ENCODE data around the gene USB1. TPM values are rescaled to one million over a fixed set of nuclear protein-coding genes. Genes with fewer than 3 reads are reported as not detected.

USB1 gene
- total RNA-seq, 1 donor from 2014 or later = 14.9 TPM

GRCh38 chr16:58051296-58051695 lies 50.1 kb downstream of the USB1 start:
- H3K27ac ChIP-seq = no peak overlapping the region
- Mint-ChIP-seq H3K27ac (no peak overlapping the region), H3K9me3 (no peaks in the 10 kb centered on the region), H3K36me3 (no peaks in the 10 kb centered on the region), H3K4me1 (peaks cover 25% of the 10 kb centered on the region), H3K27me3 (ENCODE audit: insufficient read depth, low read depth) (peaks cover 2% of the 10 kb centered on the region), H3K4me3 (no peak overlapping the region)
- H4K20me1 ChIP-seq (ENCODE audit: low read depth) = no peaks in the 10 kb centered on the region
- H3K36me3 ChIP-seq = no peaks in the 10 kb centered on the region
- no peak overlapping the region for H3K4me3 ChIP-seq
- H3K27me3 ChIP-seq = no peaks in the 10 kb centered on the region
- H3F3A ChIP-seq (ENCODE audit: low read depth) = peaks cover 4% of the 10 kb centered on the region
- no peak overlapping the region for H3K9ac ChIP-seq
- no peak for TF ChIP-seq CTCF (IDR thresholded peaks at IDR 0.05)
- no peak for TF ChIP-seq EZH2 (IDR thresholded peaks at IDR 0.05)
- H3K4me1 ChIP-seq = peaks cover 12% of the 10 kb centered on the region
- DNase-seq (ENCODE audit: low spot score) = no peak
- H2AFZ ChIP-seq (replicated peaks) = no peak overlapping the region
- no peaks in the 10 kb centered on the region for H3K79me2 ChIP-seq (ENCODE audit: low read depth)
- H3K9me3 ChIP-seq (ENCODE audit: low read depth) = no peaks in the 10 kb centered on the region
- no peak overlapping the region for H3K4me2 ChIP-seq

- H3K4me1 Mint-ChIP-seq = peaks cover 25% of the 10 kb centered on the region
- no peak overlapping the region for H3K27ac Mint-ChIP-seq
Observed at GRCh38 chr16:58051821-58052603, 50.8 kb downstream of the USB1 start.

GRCh38 chr16:58053682-58054005 lies 52.4 kb downstream of the USB1 start:
- H3K9me3 Mint-ChIP-seq = no peaks in the 10 kb centered on the region
- Histone ChIP-seq H3K4me1 (peaks cover 5% of the 10 kb centered on the region), H3K9me3 (ENCODE audit: low read depth) (no peaks in the 10 kb centered on the region), H3K27me3 (no peaks in the 10 kb centered on the region), H3F3A (ENCODE audit: low read depth) (peaks cover 4% of the 10 kb centered on the region), H4K20me1 (ENCODE audit: low read depth) (no peaks in the 10 kb centered on the region), H3K4me2 (no peak overlapping the region), H3K79me2 (ENCODE audit: low read depth) (no peaks in the 10 kb centered on the region), H3K36me3 (no peaks in the 10 kb centered on the region), H3K27ac (no peak overlapping the region), H2AFZ (replicated peaks) (no peak overlapping the region), H3K9ac (no peak overlapping the region), H3K4me3 (no peak overlapping the region)
- H3K27me3 Mint-ChIP-seq (ENCODE audit: insufficient read depth, low read depth) = peaks cover 2% of the 10 kb centered on the region
- no peak overlapping the region for H3K4me3 Mint-ChIP-seq
- H3K36me3 Mint-ChIP-seq = no peaks in the 10 kb centered on the region
- DNase-seq (ENCODE audit: low spot score) = no peak
- H3K4me1 Mint-ChIP-seq = peaks cover 19% of the 10 kb centered on the region
- TF ChIP-seq CTCF (IDR thresholded peaks at IDR 0.05) (no peak), EZH2 (IDR thresholded peaks at IDR 0.05) (no peak), EZH2phosphoT487 (IDR thresholded peaks at IDR 0.05) (no peak)
- H3K27ac Mint-ChIP-seq = no peak overlapping the region

More at GRCh38 chr16:58051821-58052603, 50.8 kb downstream of the USB1 start:
- Mint-ChIP-seq H3K4me3 (no peak overlapping the region), H3K9me3 (no peaks in the 10 kb centered on the region), H3K36me3 (no peaks in the 10 kb centered on the region), H3K27me3 (ENCODE audit: insufficient read depth, low read depth) (peaks cover 2% of the 10 kb centered on the region)
- no peak for DNase-seq (ENCODE audit: low spot score)
- Histone ChIP-seq H3K9me3 (ENCODE audit: low read depth) (no peaks in the 10 kb centered on the region), H3F3A (ENCODE audit: low read depth) (peaks cover 4% of the 10 kb centered on the region), H3K36me3 (no peaks in the 10 kb centered on the region), H2AFZ (replicated peaks) (no peak overlapping the region), H3K27ac (no peak overlapping the region), H3K4me3 (no peak overlapping the region), H3K27me3 (no peaks in the 10 kb centered on the region), H4K20me1 (ENCODE audit: low read depth) (no peaks in the 10 kb centered on the region), H3K79me2 (ENCODE audit: low read depth) (no peaks in the 10 kb centered on the region), H3K4me1 (peaks cover 11% of the 10 kb centered on the region), H3K9ac (no peak overlapping the region), H3K4me2 (no peak overlapping the region)
- no peak for TF ChIP-seq EZH2 (IDR thresholded peaks at IDR 0.05)
- TF ChIP-seq EZH2phosphoT487 (IDR thresholded peaks at IDR 0.05) = no peak
- no peak for TF ChIP-seq CTCF (IDR thresholded peaks at IDR 0.05)
